H9 (cell line): ENCODE data around the gene NCAM2. TPM values are rescaled to one million over a fixed set of nuclear protein-coding genes. Genes with fewer than 3 reads are reported as not detected.

Experiments used
- DNase-seq: peaks from one replicate; pipeline ENCODE4 v3.0.0-alpha.2; 2017
- H2AFZ ChIP-seq: one replicate; pipeline ENCODE4 v1.6.1; 2013; ENCODE audit warnings: mild to moderate bottlenecking, low read length, control low read depth, moderate library complexity
- H2AK5ac ChIP-seq: 2 replicates; pipeline ENCODE4 v1.6.1; 2013; ENCODE audit warnings: low read length, control low read depth, mixed read lengths; ENCODE audit not compliant: insufficient read length
- H2BK120ac ChIP-seq: one replicate; pipeline ENCODE4 v1.6.1; 2013; ENCODE audit warnings: low read depth, mild to moderate bottlenecking, low read length, control low read depth, inconsistent platforms; ENCODE audit not compliant: poor library complexity, severe bottlenecking
- H2BK12ac ChIP-seq: 2 replicates; pipeline ENCODE4 v1.6.1; 2013; ENCODE audit warnings: low read length, control low read depth, mixed read lengths, low read depth; ENCODE audit not compliant: insufficient read length
- H2BK15ac ChIP-seq: 2 replicates; pipeline ENCODE4 v1.6.1; 2013; ENCODE audit warnings: low read depth, low read length, control low read depth
- H2BK20ac ChIP-seq: one replicate; pipeline ENCODE4 v1.6.1; 2013; ENCODE audit warnings: low read depth, mild to moderate bottlenecking, low read length, control low read depth, inconsistent platforms; ENCODE audit not compliant: poor library complexity, severe bottlenecking
- H2BK5ac ChIP-seq: 2 replicates; pipeline ENCODE4 v1.6.1; 2013; ENCODE audit warnings: low read length, control low read depth, mixed read lengths; ENCODE audit not compliant: insufficient read length
- H3K14ac ChIP-seq: 2 replicates; pipeline ENCODE4 v1.6.1; 2013; ENCODE audit warnings: low read length, control low read depth; ENCODE audit not compliant: insufficient read depth
- H3K18ac ChIP-seq: 2 replicates; pipeline ENCODE4 v1.6.1; 2013; ENCODE audit warnings: low read depth, mild to moderate bottlenecking, mixed read lengths, low read length, control low read depth; ENCODE audit not compliant: insufficient read length
- H3K23ac ChIP-seq: 2 replicates; pipeline ENCODE4 v1.6.1; 2013; ENCODE audit warnings: low read length, control low read depth, mixed read lengths, low read depth; ENCODE audit not compliant: insufficient read length
- H3K23me2 ChIP-seq: 2 replicates; pipeline ENCODE4 v1.6.1; 2013; ENCODE audit warnings: low read depth, mild to moderate bottlenecking, mixed read lengths, low read length, control low read depth; ENCODE audit not compliant: insufficient read length, poor library complexity, severe bottlenecking
- H3K27ac ChIP-seq: 2 replicates; pipeline ENCODE4 v1.5.1; 2013; ENCODE audit warnings: low read length, control low read depth, mixed read lengths, low read depth; ENCODE audit not compliant: insufficient read length
- H3K27me3 ChIP-seq: 2 replicates; pipeline ENCODE4 v1.6.1; 2013; ENCODE audit warnings: low read length, control low read depth, inconsistent platforms; ENCODE audit not compliant: insufficient read depth
- H3K4ac ChIP-seq: 2 replicates; pipeline ENCODE4 v1.6.1; 2013; ENCODE audit warnings: low read depth, mild to moderate bottlenecking, control low read depth, inconsistent platforms, low read length, moderate library complexity
- H3K4me1 ChIP-seq: 2 replicates; pipeline ENCODE4 v1.6.1; 2013; ENCODE audit warnings: low read length, control low read depth, inconsistent platforms; ENCODE audit not compliant: insufficient read depth
- H3K4me2 ChIP-seq: 2 replicates; pipeline ENCODE4 v1.6.1; 2013; ENCODE audit warnings: low read length, control low read depth, mixed read lengths; ENCODE audit not compliant: insufficient read length, insufficient read depth
- H3K56ac ChIP-seq: 2 replicates; pipeline ENCODE4 v1.6.1; 2013; ENCODE audit warnings: low read depth, mild to moderate bottlenecking, mixed read lengths, low read length, control low read depth; ENCODE audit not compliant: insufficient read length
- H3K79me1 ChIP-seq: 2 replicates; pipeline ENCODE4 v1.6.1; 2013; ENCODE audit warnings: low read depth, mild to moderate bottlenecking, moderate library complexity, low read length, control low read depth, inconsistent platforms; ENCODE audit not compliant: insufficient read depth, poor library complexity, severe bottlenecking
- H3K79me2 ChIP-seq: 2 replicates; pipeline ENCODE4 v1.6.1; 2013; ENCODE audit warnings: low read length, control low read depth, inconsistent platforms; ENCODE audit not compliant: insufficient read depth
- H3K9ac ChIP-seq: 2 replicates; pipeline ENCODE4 v1.6.1; 2013; ENCODE audit warnings: low read length, control low read depth, mixed read lengths; ENCODE audit not compliant: insufficient read length; ENCODE audit errors: extremely low read depth
- H3K9me3 ChIP-seq: one replicate; pipeline ENCODE4 v1.6.1; 2013; ENCODE audit warnings: low read depth, low read length, inconsistent platforms; ENCODE audit not compliant: control insufficient read depth
- H3T11ph ChIP-seq: one replicate; pipeline ENCODE4 v1.6.1; 2013; ENCODE audit warnings: mild to moderate bottlenecking, low read length, control low read depth, inconsistent platforms
- H4K20me1 ChIP-seq: one replicate; pipeline ENCODE4 v1.6.1; 2013; ENCODE audit not compliant: control insufficient read depth, insufficient read length, insufficient read depth
- H4K5ac ChIP-seq: 2 replicates; pipeline ENCODE4 v1.6.1; 2013; ENCODE audit warnings: low read depth, mild to moderate bottlenecking, mixed read lengths, low read length, control low read depth; ENCODE audit not compliant: insufficient read length
- H4K8ac ChIP-seq: replicated peaks from 2 replicates; pipeline ENCODE4 v1.6.1; 2013; ENCODE audit warnings: low read length, control low read depth, mixed read lengths, low read depth; ENCODE audit not compliant: insufficient read length
- H4K91ac ChIP-seq: 2 replicates; pipeline ENCODE4 v1.6.1; 2013; ENCODE audit warnings: low read depth, mild to moderate bottlenecking, moderate library complexity, mixed read lengths, low read length, control low read depth; ENCODE audit not compliant: insufficient read length
- H3K27ac Mint-ChIP-seq, 3 experiments: 2 replicates in 2 of 3; 3 replicates in 1 of 3; pipeline ENCODE4 v1.8.0; 2020 to 2021; ENCODE audit warnings: mixed read lengths in 3 of 3, mild to moderate bottlenecking in 1 of 3, moderate library complexity in 1 of 3
- H3K27me3 Mint-ChIP-seq: 2 replicates; pipeline ENCODE4 v1.8.0; 2021; ENCODE audit warnings: low read depth, mild to moderate bottlenecking, moderate library complexity, mixed read lengths
- H3K36me3 Mint-ChIP-seq, 3 experiments: 2 replicates in 2 of 3; 3 replicates in 1 of 3; pipeline ENCODE4 v1.8.0; 2020 to 2021; ENCODE audit warnings: low read depth in 3 of 3, mixed read lengths in 3 of 3; ENCODE audit not compliant: insufficient read depth in 1 of 3
- H3K4me1 Mint-ChIP-seq, 2 experiments: 2 replicates each; pipeline ENCODE4 v1.8.0; 2020; ENCODE audit warnings: mixed read lengths in 2 of 2
- H3K4me3 Mint-ChIP-seq, 2 experiments: 2 replicates in 1 of 2; 3 replicates in 1 of 2; pipeline ENCODE4 v1.8.0; 2020 to 2021; ENCODE audit warnings: mild to moderate bottlenecking in 2 of 2, mixed read lengths in 2 of 2, moderate library complexity in 1 of 2
- H3K9me3 Mint-ChIP-seq, 2 experiments: 2 replicates in 1 of 2; 3 replicates in 1 of 2; pipeline ENCODE4 v1.8.0; 2020; ENCODE audit warnings: mild to moderate bottlenecking in 2 of 2, mixed read lengths in 2 of 2, moderate library complexity in 1 of 2
- CTCF ChIP-seq: fragments of 200-600 bp; sonication (generic); conservative IDR thresholded peaks from 3 replicates; pipeline ENCODE4 v1.8.0; 2021; ENCODE audit warnings: antibody characterized with exemption, mild to moderate bottlenecking
- WGBS: extraction: QIAGEN DNeasy Blood & Tissue Kit; methylation state at CpG from one replicate; pipeline ENCODE4 v1.1.7; 2013; ENCODE audit warnings: missing lambda C conversion rate, low lambda C conversion rate, mixed read lengths; ENCODE audit not compliant: insufficient read length; ENCODE audit errors: extremely low coverage; 5-methylcytosine and 5-hydroxymethylcytosine counted together
- total RNA-seq: library from RNA; stranded (reverse); gene quantifications from 2 replicates; pipeline ENCODE4 v1.2.1, GENCODE V29; 2021

NCAM2 gene
- total RNA-seq, 1 experiment from 2014 or later, result 2.2 TPM

DNA sequence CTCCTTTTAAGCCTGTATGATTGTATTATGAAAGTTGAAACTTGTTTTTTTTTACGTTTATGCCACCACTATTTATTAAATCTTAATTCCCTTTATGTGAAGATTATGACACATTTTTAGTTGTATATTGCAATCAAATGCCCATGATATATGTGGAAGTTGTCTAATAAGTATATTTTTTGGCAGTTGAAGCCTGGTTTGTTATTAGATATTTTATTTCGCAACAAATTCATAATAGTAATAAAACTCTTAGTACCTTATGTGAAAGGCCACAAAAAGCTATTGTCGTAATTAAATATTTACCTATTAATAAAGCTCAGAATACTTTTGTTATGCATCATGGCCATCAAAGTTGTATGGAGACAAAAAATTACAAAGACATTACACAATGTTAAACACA, 386.8 kb downstream of the NCAM2 start:
- no peak overlapping the region for H2BK20ac ChIP-seq
- no peak overlapping the region for H4K91ac ChIP-seq
- H3K27me3 Mint-ChIP-seq, result no peaks in the 10 kb centered on the region
- H3K9me3 ChIP-seq, result no peaks in the 10 kb centered on the region
- no peaks in the 10 kb centered on the region for H3K23me2 ChIP-seq
- no peaks in the 10 kb centered on the region for H3K79me2 ChIP-seq
- H2BK12ac ChIP-seq, result no peak overlapping the region
- H3K27me3 ChIP-seq, result no peaks in the 10 kb centered on the region
- no peak overlapping the region for H2BK120ac ChIP-seq
- H2AFZ ChIP-seq, result no peak overlapping the region
- no peak overlapping the region for H2AK5ac ChIP-seq
- no peak overlapping the region for H3K9ac ChIP-seq
- no peak overlapping the region for H2BK15ac ChIP-seq
- no peaks in the 10 kb centered on the region; a peak in 1 of 5 replicates for H3K9me3 Mint-ChIP-seq
- H3K23ac ChIP-seq, result no peak overlapping the region
- H4K5ac ChIP-seq, result no peak overlapping the region
- no peak overlapping the region for H3K18ac ChIP-seq
- H4K8ac ChIP-seq, result no peak overlapping the region
- H3K4me3 Mint-ChIP-seq, result no peak overlapping the region
- no peak overlapping the region for H3K4ac ChIP-seq
- no peaks in the 10 kb centered on the region for H4K20me1 ChIP-seq
- H2BK5ac ChIP-seq, result no peak overlapping the region
- DNase-seq, result no peak
- no peak overlapping the region for H3K14ac ChIP-seq
- H3K36me3 Mint-ChIP-seq, result no peaks in the 10 kb centered on the region
- no peak overlapping the region for H3K27ac Mint-ChIP-seq
- no peak overlapping the region for H3K27ac ChIP-seq
- H3K4me1 Mint-ChIP-seq, result no peaks in the 10 kb centered on the region
- H3K56ac ChIP-seq, result no peak overlapping the region
- no CpG with 5 or more reads among the region's 3 CpGs for WGBS
- no peak for TF ChIP-seq CTCF
- H3K4me2 ChIP-seq, result no peak overlapping the region
- no peaks in the 10 kb centered on the region for H3K4me1 ChIP-seq
- H3K79me1 ChIP-seq, result no peaks in the 10 kb centered on the region
- no peak overlapping the region for H3T11ph ChIP-seq
